GM15510 (cell line): ENCODE data around the gene DDX28.

Experiments used
- POLR2A ChIP-seq: IDR thresholded peaks from 3 replicates; pipeline ENCODE4 v1.6.1; 2011; ENCODE audit warnings: borderline replicate concordance; ENCODE audit not compliant: insufficient read length; ENCODE audit errors: extremely low read depth

The DDX28 gene

DNA sequence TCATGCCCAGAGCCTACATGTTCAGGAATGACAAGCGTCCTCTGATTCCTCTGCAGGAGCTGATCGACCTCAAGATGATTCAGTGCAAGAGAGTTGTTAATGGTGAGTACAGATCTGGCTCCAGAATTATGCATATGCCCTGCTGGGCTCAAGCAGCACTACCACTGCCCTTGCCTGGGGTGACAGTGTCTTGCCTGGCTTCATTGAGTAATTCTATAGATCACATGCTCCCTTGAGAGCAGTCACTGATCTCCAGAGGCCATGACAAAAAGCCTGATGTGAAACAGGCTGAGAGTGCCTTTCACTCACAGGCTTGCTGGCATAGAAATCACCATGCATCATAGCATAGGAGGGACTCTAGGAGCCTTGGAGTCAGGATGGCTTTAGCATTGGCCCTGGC is 26.4 kb upstream of the DDX28 start:
- no peak for TF ChIP-seq POLR2A

DNA sequence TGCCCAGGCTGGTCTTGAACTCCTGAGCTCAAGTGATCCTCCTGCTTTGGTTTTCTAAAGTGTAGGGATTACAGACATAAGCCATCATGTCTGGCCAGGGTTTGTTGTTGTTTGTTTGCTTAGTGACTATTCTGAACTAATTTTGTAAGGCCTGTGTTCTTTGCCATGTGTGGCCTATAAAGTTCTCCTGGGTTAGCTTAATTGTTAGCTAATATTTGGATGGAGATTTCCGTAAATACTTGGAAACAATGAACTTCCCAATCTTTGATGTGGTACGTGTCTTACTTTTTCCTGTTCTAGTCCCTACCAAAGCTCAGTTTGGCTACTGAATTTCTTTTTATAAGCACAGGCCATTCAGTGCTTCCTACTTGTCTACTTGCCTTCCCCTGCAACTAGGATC is 25.0 kb upstream of the DDX28 start:
- no peak for TF ChIP-seq POLR2A

DNA sequence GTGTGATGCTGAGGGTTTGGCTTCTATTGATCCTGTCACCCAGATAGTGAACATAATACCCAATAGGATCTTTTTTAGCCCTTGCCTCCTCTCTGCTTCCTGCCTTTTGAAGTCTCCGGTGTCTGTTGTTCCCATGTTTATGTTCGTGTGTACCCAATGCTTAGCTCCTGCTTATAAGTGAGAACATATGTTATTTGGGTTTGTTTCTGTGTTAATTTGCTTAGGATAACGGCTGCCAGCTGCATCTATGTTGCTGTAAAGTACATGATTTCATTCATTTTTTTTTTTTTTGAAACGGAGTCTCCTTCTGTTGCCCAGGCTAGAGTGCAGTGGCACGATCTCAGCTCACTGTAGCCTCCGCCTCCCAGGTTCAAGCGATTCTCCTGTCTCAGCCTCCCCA is 23.1 kb upstream of the DDX28 start:
- no peak for TF ChIP-seq POLR2A

DNA sequence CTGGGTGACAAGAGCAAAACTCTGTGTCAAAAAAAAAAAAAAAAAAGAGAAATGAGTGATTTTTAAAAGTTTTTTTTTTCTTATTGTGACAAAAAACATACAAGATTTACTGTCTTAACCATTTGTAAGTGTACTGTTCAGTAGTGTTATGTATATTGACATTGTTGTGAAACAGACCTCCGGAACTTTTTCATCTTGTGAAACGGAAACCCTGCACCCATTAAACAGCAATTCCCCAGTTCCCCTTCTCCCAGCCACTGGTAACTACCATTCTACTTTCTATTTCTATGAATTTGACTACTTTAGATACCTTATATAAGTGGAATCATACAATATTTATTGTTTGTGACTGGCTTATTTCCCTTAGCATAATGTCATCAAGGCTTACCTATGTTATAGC is 18.8 kb upstream of the DDX28 start:
- no peak for TF ChIP-seq POLR2A

DNA sequence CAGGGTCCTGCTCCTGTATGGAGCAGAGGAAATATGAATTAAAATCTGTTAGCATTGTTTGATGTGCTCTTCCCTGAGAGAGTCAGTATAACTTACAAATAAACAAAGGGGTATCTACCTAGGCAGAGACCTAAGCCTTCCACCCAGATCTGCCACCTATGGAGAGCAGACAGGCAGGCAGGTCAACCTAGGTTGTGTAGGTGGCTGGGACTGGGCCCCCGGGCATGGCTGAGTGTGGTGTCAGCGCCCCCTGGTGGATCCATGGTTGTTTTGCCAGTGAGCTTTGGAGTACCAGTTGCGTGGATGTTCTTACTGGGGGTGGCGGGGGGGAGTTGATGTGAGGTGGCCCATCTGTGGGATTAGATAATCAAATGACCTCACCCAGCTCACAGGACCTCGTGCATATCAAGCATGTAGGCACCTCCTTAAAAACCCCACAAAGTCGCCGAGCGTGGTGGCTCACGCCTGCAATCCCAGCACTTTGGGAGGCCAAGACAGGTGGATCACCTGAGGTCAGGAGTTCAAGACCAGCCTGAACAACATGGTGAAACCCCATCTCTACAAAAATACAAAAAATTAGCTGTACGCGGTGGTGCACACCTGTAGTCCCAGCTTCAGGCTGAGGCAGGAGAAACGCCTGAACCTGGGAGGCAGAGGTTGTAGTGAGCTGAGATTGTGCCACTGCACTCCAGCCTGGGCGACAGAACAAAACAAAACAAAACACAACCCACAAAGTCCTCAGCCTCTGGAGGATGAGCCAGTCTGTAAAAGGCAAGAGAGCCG is 17.7 kb upstream of the DDX28 start:
- no peak for TF ChIP-seq POLR2A

DNA sequence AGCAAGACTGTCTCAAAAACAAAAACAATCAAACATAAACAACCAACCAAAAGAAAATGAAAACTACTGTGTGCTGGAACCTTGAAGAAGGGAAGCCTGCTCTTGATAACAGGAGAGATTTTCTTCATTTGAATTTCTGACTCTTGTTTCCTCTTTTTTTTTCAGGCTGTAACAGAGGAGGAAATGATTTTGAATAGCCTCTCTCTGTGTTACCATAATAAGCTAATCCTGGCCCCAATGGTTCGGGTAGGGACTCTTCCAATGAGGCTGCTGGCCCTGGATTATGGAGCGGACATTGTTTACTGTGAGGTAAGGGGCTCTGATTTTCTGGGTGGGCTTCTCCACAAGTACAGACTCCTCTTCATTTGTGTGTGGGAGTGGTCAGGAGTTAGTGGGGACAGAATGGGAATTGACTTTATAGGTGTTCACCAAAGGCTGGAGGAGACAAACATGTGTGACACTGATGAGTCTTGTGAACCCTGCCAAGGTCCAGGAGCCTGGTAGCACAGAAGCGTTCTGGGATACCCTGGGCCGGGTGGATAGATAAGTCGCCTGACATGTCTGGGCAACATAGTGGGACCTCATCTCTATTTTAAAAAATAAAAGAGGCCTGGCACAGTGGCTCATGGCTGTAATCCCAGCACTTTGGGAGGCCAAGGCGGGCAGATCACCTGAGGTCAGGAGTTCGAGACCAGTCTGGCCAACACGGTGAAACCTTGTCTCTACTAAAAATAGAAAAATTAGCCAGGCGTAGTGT is 15.0 kb upstream of the DDX28 start:
- TF ChIP-seq POLR2A = no peak

DNA sequence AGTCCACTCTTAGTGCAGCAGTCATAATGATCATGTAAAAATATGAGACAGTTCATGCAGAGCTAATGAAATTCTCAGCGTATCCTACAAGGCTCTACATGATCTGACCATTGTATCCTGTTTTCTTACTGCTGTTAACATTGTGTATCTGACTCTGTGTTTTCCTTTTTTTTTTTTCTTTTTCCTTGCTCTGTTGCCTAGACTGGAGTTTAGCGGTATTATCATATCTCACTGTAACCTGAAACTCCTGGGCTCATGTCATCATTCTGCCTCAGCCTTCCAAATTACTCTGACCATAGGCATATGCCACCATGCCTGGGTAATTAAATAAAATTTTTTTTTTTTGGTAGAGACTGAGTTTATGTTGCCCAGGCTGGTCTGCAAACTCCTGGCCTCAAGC is 12.2 kb upstream of the DDX28 start:
- TF ChIP-seq POLR2A = no peak

DNA sequence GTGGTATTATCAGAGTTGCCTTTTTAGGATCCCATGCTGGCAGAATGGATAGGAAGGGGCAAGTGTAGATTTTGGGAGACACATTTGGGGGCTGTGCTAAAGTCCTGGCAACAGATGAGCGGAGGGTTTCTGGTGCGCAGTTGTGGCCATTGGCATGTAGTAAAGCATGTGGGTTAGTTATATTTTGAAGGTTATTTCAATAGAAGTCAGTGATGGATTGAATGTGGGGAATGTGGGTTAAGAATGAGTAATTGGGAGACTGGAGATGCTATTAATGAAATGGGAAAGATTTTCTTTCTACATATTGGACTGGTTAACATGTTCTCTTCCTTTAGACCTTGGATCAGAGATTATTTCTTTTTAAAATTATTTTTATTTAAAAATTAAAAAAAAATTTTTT is 10.1 kb upstream of the DDX28 start:
- no peak for TF ChIP-seq POLR2A

DNA sequence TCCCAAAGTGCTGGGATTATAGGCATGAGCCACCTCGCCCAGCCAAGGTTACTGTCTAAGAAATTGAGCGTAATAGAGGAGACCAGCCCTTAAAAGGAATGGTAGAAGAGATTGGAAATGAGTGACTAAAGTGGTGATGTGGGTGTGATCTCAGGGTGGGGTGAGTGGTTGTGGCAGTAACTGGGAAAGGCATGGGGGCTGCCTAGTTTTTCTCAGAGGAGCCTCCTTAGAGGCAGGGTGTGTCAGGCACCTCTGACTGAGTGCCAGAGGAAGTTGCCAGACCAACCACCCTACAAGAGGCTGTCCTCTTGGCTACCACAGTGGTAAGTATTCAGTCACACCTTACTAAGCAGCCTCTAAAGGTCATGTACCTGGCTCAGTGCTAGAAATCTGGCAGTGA is 8.9 kb upstream of the DDX28 start:
- no peak for TF ChIP-seq POLR2A

DNA sequence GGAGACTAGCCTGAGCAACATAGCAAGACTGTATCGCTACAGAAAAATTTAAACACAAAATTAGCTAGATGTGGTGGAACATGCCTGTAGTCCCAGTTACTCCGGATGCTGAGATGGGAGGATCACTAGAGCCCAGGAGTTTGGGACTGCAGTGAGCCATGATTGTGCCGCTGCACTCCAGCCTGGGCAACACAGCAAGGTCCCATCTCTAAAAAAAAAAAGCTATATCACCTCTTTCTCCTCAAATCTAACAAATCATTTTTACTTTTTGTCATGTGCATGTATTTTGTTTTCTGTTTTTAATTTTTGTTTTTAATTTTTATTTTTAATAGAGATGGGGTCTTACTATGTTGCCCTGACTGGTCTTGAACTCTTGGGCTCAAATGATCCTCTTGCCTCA is 6.0 kb upstream of the DDX28 start:
- no peak for TF ChIP-seq POLR2A

DNA sequence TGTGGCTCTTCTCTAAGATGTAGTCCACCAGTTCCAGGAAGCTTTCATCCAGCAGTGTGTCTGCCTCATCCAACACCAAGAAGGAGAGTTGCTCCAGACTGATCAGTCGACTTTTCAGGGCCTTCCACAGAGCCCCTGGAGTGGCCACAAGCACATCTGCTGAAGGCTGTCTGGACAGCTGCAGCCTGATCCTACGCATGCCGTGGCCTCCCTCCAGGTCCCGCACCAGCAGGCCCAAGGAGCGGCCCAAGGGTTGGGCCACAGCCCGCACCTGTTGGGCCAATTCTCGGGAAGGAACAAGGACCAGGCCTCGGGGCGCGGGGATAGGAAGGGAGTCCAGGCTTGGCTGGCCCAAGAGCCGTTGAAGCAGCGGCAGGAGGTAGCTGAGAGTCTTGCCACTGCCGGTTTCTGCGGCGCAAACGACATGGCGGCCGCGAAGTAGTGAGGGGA is 729 bp downstream of the DDX28 start:
- no peak for TF ChIP-seq POLR2A

DNA sequence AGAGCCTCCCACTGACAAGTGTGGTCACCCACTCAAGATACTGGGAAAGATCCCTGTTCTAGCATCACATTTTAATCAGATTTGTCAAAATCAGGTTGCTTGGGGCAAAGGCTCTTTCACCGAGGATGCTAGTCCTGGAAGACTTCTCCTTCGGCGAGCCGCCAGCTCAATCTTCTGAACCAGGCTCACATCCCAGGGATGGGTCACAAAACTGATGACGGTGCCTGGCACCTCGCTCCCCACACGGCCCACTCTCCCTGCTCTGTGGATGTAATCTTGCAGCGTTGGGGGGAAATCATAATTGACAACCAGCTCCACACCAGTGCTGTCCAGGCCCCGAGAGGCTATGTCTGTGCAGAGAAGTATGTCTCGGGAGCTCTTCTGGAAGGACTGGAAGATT is 1.5 kb downstream of the DDX28 start:
- no peak for TF ChIP-seq POLR2A

DNA sequence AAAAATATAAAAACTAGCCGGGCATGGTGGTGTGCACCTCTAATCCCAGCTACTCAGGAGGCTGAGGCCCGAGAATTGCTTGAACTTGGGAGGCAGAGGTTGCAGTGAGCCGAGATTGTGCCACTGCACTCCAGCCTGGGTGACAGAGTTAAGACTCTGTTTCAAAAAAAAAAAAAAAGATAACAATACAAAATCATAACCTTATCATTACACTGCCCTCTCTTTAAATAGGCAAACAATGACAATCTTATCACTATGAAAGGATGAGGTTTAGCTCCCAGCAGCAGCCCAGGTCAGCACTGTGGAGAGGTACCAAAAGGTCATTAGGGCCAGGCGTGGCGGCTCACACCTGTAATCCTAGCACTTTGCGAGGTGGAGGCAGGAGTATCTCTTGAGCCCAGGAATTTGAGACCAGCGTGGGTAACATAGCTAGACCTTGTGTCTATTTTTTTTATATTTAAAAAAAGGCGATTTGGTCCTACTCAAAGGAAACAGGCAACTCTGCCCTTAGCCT is 3.8 kb downstream of the DDX28 start:
- TF ChIP-seq POLR2A = no peak

DNA sequence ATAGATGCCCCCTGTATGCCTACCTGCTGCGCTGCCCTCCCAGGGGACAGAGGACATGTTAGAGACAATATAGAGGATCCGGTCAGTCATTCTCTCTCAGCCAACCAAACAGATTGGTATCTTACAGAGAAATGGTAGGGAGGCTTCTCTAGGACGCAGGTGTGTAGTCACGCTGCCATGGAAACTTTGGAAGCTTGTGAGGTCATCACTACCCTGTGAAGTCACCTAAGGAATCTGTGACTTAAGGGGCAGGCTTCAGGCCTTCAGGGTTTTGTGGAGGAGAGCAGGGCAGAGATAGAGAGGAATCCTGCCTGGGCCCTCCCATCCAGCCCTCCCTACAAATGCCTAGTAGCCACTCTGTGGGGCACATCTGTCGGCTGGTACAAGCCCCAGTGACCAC is 7.4 kb downstream of the DDX28 start, which contains the start of gene DPEP2NB:
Gene DPEP2NB (minus strand): TSS at position 231 of the 400 bp plus-strand sequence. CDS start 141 bp downstream, at position 90.
- TF ChIP-seq POLR2A = no peak

DNA sequence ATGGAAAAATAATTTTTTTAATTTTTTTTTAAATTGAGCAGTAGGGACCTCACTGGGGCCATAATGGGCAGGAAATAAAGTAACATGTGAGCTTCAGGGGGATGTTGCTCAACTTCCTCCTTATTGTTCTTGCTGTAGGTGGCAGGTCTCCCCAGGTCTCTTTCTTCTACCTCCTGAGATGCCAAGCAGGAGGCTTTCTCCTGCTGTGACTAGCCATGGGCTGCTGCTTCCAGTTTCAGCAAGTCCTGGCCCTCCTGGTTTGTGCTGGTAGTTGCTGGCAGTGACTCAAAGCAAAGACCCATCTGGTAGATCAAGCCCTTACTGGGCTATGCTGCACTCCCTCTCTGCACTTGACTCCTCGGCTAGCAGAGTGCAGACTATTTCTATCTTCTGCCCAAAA is 9.6 kb downstream of the DDX28 start:
- TF ChIP-seq POLR2A = no peak

DNA sequence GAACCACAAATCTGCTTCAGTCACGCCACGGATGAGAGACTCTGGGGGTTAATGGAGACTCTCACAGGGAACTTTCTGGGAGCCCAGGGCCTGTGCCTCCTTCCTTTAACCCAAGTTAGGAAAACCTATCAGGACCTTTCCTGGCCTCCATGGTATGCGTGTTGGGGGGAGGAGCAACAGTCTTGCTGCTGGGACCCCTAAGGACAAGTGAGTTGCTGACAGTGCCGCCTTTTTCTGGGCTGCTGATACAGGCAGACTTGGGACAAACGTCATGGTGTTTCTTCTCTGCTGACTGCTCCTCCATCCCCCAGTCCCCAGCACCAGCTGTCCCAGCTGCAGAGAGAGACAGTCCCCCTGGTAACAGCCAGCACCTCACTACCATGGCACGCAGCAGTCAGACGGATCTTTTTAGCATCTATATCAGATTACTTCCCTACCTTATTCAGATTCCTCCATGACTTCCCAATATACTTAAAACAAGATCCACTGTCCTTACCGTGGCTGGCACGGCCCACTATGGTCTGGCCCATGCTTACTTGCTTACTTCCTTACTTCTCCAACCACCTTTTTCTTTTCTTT is 13.8 kb downstream of the DDX28 start:
- TF ChIP-seq POLR2A = no peak

DNA sequence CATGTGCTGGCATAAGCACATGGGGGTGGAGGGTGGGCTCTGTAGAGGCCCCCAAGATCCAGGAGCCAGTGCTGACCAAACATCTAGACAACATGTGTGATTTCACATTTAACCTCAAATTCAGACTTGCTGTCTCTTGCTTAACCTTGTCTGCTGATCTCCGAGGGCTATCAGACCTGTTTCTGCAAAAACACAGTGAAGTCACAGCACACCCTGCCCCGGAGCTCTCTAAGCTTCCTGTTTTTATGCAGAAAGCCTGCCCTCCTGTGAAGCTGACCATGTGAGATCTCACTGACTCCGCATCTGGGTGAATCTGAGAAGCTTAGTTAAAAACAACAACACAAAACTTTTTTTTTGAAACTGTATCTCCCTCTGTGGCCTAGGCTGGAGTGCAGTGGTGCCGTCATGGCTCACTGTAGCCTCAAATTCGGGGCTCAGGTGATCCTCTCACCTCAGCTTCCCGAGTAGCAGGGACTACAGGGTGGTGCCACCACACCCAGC is 17.2 kb downstream of the DDX28 start:
- no peak for TF ChIP-seq POLR2A
